HG02970 (cell line): ENCODE results near the gene PTGER2.

ENCODE experiments used
- ATAC-seq: cut with Tn5 transposase; IDR thresholded peaks from one replicate; pipeline ENCODE4 v1.9.1; 2021; ENCODE audit warnings: mild to moderate bottlenecking, moderate library complexity, moderate number of reproducible peaks; ENCODE audit not compliant: unreplicated experiment, low FRiP score

PTGER2 gene, protein sequence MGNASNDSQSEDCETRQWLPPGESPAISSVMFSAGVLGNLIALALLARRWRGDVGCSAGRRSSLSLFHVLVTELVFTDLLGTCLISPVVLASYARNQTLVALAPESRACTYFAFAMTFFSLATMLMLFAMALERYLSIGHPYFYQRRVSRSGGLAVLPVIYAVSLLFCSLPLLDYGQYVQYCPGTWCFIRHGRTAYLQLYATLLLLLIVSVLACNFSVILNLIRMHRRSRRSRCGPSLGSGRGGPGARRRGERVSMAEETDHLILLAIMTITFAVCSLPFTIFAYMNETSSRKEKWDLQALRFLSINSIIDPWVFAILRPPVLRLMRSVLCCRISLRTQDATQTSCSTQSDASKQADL

DNA sequence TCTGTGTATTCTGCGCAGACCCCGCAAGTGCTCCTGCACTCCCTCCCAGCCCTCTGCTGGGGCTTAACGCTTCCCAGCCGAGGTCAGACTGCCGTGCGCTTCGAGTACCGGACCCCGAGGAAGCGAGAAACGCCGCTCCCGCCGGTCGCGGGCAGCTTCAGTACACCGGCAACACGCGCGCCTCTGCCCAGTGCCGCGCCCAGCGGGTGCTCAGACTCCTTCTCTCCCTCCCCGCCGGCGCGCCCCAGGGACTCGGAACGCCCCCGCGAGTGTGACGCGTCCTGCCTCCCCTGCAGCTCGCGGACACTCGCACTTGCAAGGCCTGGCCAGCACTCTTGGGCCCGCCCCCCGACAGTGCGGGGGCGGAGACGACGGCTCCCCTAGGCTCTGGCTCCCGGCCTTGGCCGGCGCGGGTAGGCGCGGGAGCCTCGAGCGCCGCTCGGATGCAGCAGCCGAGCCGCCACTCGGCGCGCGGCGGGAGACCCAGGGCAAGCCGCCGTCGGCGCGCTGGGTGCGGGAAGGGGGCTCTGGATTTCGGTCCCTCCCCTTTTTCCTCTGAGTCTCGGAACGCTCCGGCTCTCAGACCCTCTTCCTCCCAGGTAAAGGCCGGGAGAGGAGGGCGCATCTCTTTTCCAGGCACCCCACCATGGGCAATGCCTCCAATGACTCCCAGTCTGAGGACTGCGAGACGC, at the start of gene PTGER2:
PTGER2 (plus strand) TSS at position 410 of the 692 bp plus-strand sequence; CDS start at position 647, 237 bp downstream.
- ATAC-seq: peak; percentile 50

GRCh38 chr14:52265253-52265652, 48.9 kb upstream of the PTGER2 start:
- no peak for ATAC-seq

GRCh38 chr14:52266179-52266578, 47.9 kb upstream of the PTGER2 start:
- ATAC-seq: no peak

- no peak for ATAC-seq
These were observed 47.3 kb upstream of the PTGER2 start for GRCh38 chr14:52266782-52267181.

GRCh38 chr14:52267501-52268278, 46.4 kb upstream of the PTGER2 start, which contains the start of gene PTGDR:
TSS of gene PTGDR (plus strand) at chr14:52267698. CDS start at chr14:52267815, 117 bp downstream.
- no peak for ATAC-seq

- no peak for ATAC-seq
These were observed 45.6 kb upstream of the PTGER2 start for GRCh38 chr14:52268279-52269061.

DNA sequence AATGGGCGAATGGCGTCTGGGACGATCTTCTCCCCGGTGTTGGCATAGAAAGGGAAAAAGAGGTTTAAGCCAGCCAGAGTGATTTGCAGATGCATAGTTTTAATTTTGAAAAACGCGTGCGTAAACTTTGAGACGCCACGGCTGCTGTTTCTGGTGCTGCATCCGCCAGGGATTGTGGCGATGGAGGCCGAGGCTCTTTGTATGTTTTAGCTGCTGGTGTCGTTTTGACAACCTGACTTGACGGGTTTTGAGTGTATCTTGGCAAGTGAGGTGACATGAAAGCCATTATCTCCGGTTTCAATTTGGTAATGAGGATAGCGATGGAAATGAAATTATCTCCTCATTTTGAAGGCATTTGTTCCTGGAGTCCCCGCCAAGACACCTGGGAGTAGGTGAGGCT, 45.0 kb upstream of the PTGER2 start:
- ATAC-seq: no peak

GRCh38 chr14:52269982-52270381, 44.1 kb upstream of the PTGER2 start:
- ATAC-seq: no peak

- ATAC-seq: no peak
These were observed 42.6 kb upstream of the PTGER2 start for GRCh38 chr14:52271538-52271937.

DNA sequence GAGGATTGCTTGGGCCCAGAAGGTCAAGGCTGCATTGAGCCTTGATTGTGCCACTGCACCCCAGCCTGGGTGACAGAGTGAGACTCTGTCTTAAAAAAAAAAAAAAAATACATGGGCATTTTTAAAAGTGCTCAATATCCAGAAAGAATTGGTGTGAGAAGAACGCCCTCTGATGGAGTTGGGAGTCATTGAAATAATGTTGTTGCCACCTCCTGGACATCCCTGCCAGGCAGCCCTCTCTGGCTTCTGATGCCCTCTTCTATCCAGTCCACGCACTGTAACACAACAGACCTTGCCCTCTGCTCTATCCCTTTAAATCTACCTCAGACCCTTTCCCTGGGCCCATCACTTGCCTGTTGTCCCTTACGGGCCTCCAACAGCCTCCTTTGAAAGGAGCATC, 41.7 kb upstream of the PTGER2 start:
- ATAC-seq: no peak

GRCh38 chr14:52275372-52275771, 38.7 kb upstream of the PTGER2 start:
- ATAC-seq: no peak

GRCh38 chr14:52277552-52277951, 36.6 kb upstream of the PTGER2 start:
- ATAC-seq: no peak

DNA sequence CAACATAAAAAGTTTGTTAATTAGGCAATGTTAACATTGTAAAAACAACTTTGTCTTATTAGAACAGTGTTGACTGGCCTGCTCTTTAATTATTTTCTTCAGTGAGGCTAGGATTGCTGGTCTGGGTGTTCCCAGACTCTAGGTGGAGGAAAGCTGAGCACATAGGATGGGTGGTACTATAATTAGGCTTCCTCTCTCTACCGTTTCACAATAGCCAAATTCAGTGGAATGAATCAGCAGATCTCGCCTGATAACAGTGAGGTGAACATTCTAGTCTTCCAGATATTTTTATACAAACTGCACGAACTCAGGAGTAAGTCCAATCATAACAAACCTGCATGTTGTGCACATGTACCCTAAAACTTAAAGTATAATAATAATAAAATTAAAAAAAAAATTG, 34.7 kb upstream of the PTGER2 start:
- no peak for ATAC-seq

- ATAC-seq: no peak
These were observed 31.0 kb upstream of the PTGER2 start for GRCh38 chr14:52283099-52283498.

- no peak for ATAC-seq
These were observed 27.2 kb upstream of the PTGER2 start for GRCh38 chr14:52286661-52287649.

DNA sequence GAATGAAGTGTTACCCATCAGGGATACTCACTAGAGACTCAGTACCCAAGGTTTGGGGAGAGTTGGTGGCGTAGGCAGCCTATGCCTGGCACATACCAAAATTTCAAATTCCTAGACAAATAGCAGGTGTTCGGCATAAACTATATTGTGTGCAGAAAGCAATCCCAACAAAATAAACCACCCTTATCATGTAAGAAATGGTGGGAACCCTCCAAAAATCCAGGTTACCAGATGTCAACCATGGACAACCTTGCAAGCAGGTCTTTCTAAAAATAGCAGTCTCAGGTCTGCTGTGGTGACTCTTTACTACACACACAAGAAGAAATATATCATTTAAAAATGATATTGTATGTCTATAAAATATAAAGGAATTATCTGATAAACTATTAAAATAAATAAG, 17.7 kb upstream of the PTGER2 start:
- no peak for ATAC-seq

DNA sequence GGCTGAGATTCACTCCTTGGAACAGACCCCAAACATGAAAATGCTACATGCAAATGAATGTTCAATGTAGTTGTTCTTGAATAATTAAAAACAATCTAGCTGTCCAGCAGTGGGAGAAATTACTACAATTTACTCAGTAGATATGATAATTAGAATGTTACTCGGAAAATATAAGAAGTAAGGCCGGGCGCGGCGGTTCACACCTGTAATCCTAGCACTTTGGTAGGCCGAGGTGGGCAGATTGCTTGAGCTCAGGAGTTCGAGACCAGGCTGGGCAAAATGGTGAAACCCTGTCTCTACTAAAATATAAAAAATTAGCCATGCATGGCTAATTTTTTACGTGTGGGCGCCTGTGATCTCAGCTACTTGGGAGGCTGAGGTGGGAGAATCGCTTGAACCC, 15.3 kb upstream of the PTGER2 start:
- no peak for ATAC-seq

DNA sequence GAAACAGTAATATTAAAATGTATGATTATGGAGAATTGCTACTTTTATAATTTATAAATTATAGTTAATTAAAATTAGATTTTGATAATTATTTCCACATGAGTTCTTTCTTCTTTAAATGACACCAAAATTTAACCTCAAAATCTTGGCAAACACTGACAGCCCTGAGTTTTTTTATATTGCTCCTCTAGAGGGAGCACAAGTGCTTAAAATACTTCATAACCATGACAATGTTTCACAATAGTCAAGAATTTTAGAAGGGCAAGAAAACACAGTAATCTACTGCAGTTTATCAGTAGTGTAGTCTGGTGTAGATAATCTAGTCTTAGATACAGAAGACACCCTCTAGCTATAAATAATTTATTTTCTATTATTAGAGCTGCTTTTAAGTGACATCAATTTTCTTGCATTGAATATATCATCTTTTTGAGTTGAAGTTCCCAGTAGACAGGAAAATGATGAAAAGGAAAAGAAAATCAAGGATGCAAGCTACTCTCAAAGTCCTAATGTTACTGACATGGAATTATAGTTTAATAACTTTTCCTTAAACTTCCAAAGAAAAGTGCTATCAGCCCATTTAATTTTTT, 14.3 kb upstream of the PTGER2 start:
- no peak for ATAC-seq

GRCh38 chr14:52303236-52303635, 10.9 kb upstream of the PTGER2 start:
- ATAC-seq: no peak
